ENCODE measurements around the gene PLAC1. TPM values are rescaled to one million over a fixed set of nuclear protein-coding genes. Genes with fewer than 3 reads are reported as not detected.

Gene PLAC1
- polyA plus RNA-seq, 1 donor from 2014 or later = not detected

DNA sequence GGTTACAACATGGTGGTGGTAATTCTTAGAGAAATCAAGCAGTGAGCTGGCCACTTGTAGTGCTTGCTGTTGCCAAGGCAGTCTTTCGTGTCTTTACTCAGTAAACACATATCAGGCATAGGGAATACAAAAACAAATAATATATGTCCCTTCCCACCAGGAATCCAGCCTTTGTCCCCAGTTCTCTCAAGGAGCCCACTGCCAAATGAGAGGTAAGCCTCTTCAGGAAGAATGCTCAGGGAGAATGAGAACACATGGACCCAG is 421 bp upstream of the PLAC1 start:
- Histone ChIP-seq H3K27ac (ENCODE audit: low read length) (no peak overlapping the region), H3K79me2 (replicated peaks; ENCODE audit: insufficient read depth, low read length) (no peaks in the 10 kb centered on the region), H3K4me2 (ENCODE audit: low read length) (no peak overlapping the region), H4K20me1 (ENCODE audit: insufficient read depth) (no peaks in the 10 kb centered on the region), H3K4me3 (ENCODE audit: low read length) (no peak overlapping the region), H2AFZ (ENCODE audit: low read depth, low read length) (no peak overlapping the region), H3K27me3 (ENCODE audit: insufficient read depth, low read depth, low read length) (no peaks in the 10 kb centered on the region), H3K9me3 (ENCODE audit: low read length) (no peaks in the 10 kb centered on the region), H3K36me3 (ENCODE audit: insufficient read depth, low read length) (no peaks in the 10 kb centered on the region), H3K9me2 (ENCODE audit: insufficient read depth, low read length) (no peaks in the 10 kb centered on the region), H3K9ac (ENCODE audit: low read length) (no peak overlapping the region), H3F3A (ENCODE audit: insufficient read depth, low read length, poor library complexity, severe bottlenecking) (no peaks in the 10 kb centered on the region)
- no peak for TF ChIP-seq TAF1 (IDR thresholded peaks at IDR 0.05; ENCODE audit: low read depth)

DNA sequence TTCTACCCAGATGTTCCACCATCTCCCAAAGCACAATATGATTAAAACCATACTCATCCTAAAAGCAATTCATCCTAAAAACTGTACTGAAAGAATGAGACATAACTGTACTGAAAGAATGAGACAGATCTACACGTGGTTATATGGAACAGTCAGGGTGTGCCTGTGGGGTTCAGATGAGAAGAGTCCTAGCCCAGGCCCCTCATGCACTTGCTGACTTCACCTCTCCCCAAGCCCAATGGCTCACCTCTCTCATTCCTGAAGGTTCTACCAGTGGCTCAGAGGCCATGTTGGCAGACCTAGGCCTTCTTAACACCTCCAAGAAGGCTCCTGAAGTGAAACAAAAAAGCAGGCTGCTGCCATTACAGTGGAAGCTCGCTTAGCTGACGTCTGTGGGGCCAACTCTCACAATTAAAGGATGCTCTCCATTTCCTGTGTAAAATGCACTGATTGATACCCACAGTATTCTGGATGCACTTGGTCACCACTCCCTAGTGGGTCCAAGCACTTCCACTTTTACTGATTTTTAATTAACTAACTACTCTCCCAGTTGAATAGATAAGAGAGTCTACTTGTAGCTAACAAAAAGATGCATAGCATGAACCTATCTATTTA is 3.8 kb downstream of the PLAC1 start:
- no peaks in the 10 kb centered on the region for H3F3A ChIP-seq (ENCODE audit: insufficient read depth, low read length, poor library complexity, severe bottlenecking)
- no peak overlapping the region for H3K9ac ChIP-seq (ENCODE audit: low read length)
- H3K36me3 ChIP-seq (ENCODE audit: insufficient read depth, low read length) = no peaks in the 10 kb centered on the region
- H3K27me3 ChIP-seq (ENCODE audit: insufficient read depth, low read depth, low read length) = no peaks in the 10 kb centered on the region
- no peak overlapping the region for H3K27ac ChIP-seq (ENCODE audit: low read length)
- no peaks in the 10 kb centered on the region for H3K9me3 ChIP-seq (ENCODE audit: low read length)
- no peaks in the 10 kb centered on the region for H3K79me2 ChIP-seq (replicated peaks; ENCODE audit: insufficient read depth, low read length)
- no peak overlapping the region for H3K4me2 ChIP-seq (ENCODE audit: low read length)
- H3K9me2 ChIP-seq (ENCODE audit: insufficient read depth, low read length) = no peaks in the 10 kb centered on the region
- no peak overlapping the region for H3K4me3 ChIP-seq (ENCODE audit: low read length)
- TF ChIP-seq EZH2 (IDR thresholded peaks at IDR 0.05; ENCODE audit: borderline replicate concordance, insufficient read depth, low read length, poor library complexity, severe bottlenecking) (no peak), RAD21 (conservative IDR thresholded peaks at IDR 0.05) (no peak), MXI1 (conservative IDR thresholded peaks at IDR 0.05; ENCODE audit: poor library complexity, severe bottlenecking) (no peak), CTCF (IDR thresholded peaks at IDR 0.05; ENCODE audit: poor library complexity, severe bottlenecking) (no peak), POLR2AphosphoS5 (IDR thresholded peaks at IDR 0.05) (no peak), SMC3 (conservative IDR thresholded peaks at IDR 0.05; ENCODE audit: poor library complexity) (no peak), TAF1 (IDR thresholded peaks at IDR 0.05; ENCODE audit: low read depth) (no peak), EP300 (conservative IDR thresholded peaks at IDR 0.05; ENCODE audit: poor library complexity, severe bottlenecking) (no peak)
- TF ChIP-seq, protein P1, sequence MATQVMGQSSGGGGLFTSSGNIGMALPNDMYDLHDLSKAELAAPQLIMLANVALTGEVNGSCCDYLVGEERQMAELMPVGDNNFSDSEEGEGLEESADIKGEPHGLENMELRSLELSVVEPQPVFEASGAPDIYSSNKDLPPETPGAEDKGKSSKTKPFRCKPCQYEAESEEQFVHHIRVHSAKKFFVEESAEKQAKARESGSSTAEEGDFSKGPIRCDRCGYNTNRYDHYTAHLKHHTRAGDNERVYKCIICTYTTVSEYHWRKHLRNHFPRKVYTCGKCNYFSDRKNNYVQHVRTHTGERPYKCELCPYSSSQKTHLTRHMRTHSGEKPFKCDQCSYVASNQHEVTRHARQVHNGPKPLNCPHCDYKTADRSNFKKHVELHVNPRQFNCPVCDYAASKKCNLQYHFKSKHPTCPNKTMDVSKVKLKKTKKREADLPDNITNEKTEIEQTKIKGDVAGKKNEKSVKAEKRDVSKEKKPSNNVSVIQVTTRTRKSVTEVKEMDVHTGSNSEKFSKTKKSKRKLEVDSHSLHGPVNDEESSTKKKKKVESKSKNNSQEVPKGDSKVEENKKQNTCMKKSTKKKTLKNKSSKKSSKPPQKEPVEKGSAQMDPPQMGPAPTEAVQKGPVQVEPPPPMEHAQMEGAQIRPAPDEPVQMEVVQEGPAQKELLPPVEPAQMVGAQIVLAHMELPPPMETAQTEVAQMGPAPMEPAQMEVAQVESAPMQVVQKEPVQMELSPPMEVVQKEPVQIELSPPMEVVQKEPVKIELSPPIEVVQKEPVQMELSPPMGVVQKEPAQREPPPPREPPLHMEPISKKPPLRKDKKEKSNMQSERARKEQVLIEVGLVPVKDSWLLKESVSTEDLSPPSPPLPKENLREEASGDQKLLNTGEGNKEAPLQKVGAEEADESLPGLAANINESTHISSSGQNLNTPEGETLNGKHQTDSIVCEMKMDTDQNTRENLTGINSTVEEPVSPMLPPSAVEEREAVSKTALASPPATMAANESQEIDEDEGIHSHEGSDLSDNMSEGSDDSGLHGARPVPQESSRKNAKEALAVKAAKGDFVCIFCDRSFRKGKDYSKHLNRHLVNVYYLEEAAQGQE (IDR thresholded peaks at IDR 0.05; ENCODE audit: borderline replicate concordance) = no peak
- no peak overlapping the region for H2AFZ ChIP-seq (ENCODE audit: low read depth, low read length)
- H4K20me1 ChIP-seq (ENCODE audit: insufficient read depth) = no peaks in the 10 kb centered on the region

DNA sequence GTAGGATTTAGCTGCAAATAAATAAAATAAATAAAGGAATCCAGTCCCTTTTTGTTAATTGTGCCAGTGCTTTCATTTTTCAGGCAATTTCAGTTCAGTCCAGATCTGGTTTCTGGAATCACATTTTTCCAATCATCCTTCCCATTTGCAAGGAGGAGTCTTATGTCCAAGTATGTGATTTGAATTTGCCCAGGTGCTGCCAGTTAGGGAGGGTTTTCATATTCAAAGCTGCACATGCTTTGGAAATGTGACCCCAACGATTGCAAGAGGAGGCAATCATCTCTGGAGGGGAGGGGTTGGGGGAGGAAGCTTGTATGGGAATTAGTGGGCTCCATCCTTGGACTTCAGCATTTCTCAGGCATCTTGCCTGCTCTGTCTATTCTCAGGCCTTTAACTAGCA is 4.4 kb downstream of the PLAC1 start:
- H3K27me3 ChIP-seq (ENCODE audit: insufficient read depth, low read depth, low read length) = no peaks in the 10 kb centered on the region

More for the DNA sequence above, 4.4 kb downstream of the PLAC1 start:
- no peak overlapping the region for H2AFZ ChIP-seq (ENCODE audit: low read depth, low read length)
- H3K9me3 ChIP-seq (ENCODE audit: low read length) = no peaks in the 10 kb centered on the region
- no peaks in the 10 kb centered on the region for H3F3A ChIP-seq (ENCODE audit: insufficient read depth, low read length, poor library complexity, severe bottlenecking)
- H4K20me1 ChIP-seq (ENCODE audit: insufficient read depth) = no peaks in the 10 kb centered on the region
- H3K4me3 ChIP-seq (ENCODE audit: low read length) = no peak overlapping the region
- H3K27ac ChIP-seq (ENCODE audit: low read length) = no peak overlapping the region
- no peaks in the 10 kb centered on the region for H3K79me2 ChIP-seq (replicated peaks; ENCODE audit: insufficient read depth, low read length)
- H3K9me2 ChIP-seq (ENCODE audit: insufficient read depth, low read length) = no peaks in the 10 kb centered on the region
- H3K4me2 ChIP-seq (ENCODE audit: low read length) = no peak overlapping the region
- H3K9ac ChIP-seq (ENCODE audit: low read length) = no peak overlapping the region
- TF ChIP-seq EZH2 (IDR thresholded peaks at IDR 0.05; ENCODE audit: borderline replicate concordance, insufficient read depth, low read length, poor library complexity, severe bottlenecking) = no peak
- TF ChIP-seq MXI1 (conservative IDR thresholded peaks at IDR 0.05; ENCODE audit: poor library complexity, severe bottlenecking) = no peak
- TF ChIP-seq EP300 (conservative IDR thresholded peaks at IDR 0.05; ENCODE audit: poor library complexity, severe bottlenecking) = no peak
- TF ChIP-seq, protein P1 (IDR thresholded peaks at IDR 0.05; ENCODE audit: borderline replicate concordance) = no peak
- TF ChIP-seq TAF1 (IDR thresholded peaks at IDR 0.05; ENCODE audit: low read depth) = no peak
- no peak for TF ChIP-seq SMC3 (conservative IDR thresholded peaks at IDR 0.05; ENCODE audit: poor library complexity)
- no peak for TF ChIP-seq POLR2AphosphoS5 (IDR thresholded peaks at IDR 0.05)
- TF ChIP-seq CTCF (IDR thresholded peaks at IDR 0.05; ENCODE audit: poor library complexity, severe bottlenecking) = no peak
- TF ChIP-seq RAD21 (conservative IDR thresholded peaks at IDR 0.05) = no peak
- H3K36me3 ChIP-seq (ENCODE audit: insufficient read depth, low read length) = no peaks in the 10 kb centered on the region
